A549 treated with ZK216348 at 1 μM for 4 hours (cell line): ENCODE measurements around the gene TRIM28. TPM values are rescaled to one million over a fixed set of nuclear protein-coding genes. Genes with fewer than 3 reads are reported as not detected.

ENCODE experiments used
- total RNA-seq: library from RNA; stranded (reverse); fragments of 200-300 nt; extraction: Qiagen RNA extraction; gene quantifications from 5 replicates; pipeline ENCODE4 v1.2.3, GENCODE V29; 2022; ENCODE audit warnings: low read depth

TRIM28 gene
- 606 to 732 TPM (median 664 TPM) in 5 replicates for total RNA-seq

DNA sequence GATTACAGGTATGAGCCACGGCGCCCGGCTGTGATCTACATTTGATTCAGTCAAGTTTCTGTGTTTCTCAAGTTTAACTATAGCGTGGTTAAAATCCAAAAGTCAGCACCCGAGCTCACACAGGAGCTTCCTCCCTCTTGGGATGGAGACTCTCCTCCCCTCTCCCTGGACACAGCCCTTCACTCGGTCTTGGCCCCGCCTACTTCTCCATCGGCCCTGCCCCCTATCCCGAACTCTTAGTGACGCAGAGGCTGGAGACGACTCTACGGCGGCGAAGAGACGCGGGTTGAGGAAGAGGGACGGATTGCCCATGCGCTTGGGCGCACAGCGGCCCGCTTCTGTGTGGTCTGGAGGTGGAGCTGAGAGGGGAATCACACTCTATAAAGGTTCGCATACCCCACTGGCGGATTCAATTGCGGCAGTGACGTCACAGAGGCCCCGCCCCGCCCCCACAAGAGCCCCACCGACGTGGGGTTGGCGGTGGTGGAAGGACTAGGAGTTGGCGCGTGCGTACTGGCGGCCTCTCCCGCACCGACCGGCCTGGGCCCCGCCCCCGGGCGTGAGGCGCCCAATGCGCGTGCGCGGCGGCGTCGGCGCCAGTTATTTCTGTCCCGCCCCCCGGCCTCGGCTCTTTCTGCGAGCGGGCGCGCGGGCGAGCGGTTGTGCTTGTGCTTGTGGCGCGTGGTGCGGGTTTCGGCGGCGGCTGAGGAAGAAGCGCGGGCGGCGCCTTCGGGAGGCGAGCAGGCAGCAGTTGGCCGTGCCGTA, at the start of gene TRIM28:
Gene TRIM28, plus strand, starts transcription at position 239 of the 765 bp plus-strand sequence. CDS start 694 bp downstream, outside the sequence.

DNA sequence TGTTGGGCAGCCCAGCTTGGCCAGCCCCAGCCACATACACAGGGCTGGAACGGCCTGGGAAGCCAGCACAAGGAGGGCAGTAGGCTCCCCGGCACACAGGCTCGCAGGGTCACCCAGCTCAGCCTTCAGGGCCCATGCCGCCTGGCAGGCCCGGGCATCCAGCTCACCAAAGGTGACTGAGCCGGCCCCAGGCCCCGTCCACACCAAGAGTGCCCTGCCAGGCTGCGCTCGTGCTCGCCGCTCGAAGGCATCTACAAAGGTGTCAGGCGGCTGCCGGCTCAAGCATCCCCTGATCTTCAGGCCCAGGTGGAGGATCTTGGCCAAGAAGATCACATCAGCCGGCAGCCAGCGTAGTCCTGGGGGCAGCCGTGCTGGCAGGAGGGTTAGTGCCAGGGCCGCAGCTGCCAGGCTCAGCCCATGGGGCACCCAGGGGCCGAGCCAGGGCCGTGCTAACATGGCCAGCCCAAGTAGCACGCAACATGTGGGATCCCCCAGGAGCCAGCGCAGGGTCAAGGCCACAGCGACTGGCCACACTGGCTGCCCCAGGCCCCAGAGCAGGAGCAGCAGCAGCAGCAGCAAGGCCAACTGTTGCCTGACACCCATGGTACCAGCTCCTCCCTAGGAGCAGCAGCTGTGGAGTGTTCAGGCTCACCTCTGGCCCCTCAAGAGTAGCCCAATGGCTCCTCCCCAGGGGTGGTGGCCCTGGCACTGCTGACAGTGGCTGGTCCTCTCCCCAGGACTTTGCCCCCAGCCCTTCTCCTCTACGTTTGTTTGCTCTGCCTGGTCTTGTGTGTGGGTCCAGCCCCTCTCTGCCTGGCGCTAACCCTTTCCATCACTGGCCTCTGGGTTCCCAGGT, 32.3 kb upstream of the TRIM28 start, which contains the start of gene SLC27A5:
Gene SLC27A5, minus strand, starts transcription at position 640 of the 856 bp plus-strand sequence. Its CDS starts 37 bp downstream, at position 603.

DNA sequence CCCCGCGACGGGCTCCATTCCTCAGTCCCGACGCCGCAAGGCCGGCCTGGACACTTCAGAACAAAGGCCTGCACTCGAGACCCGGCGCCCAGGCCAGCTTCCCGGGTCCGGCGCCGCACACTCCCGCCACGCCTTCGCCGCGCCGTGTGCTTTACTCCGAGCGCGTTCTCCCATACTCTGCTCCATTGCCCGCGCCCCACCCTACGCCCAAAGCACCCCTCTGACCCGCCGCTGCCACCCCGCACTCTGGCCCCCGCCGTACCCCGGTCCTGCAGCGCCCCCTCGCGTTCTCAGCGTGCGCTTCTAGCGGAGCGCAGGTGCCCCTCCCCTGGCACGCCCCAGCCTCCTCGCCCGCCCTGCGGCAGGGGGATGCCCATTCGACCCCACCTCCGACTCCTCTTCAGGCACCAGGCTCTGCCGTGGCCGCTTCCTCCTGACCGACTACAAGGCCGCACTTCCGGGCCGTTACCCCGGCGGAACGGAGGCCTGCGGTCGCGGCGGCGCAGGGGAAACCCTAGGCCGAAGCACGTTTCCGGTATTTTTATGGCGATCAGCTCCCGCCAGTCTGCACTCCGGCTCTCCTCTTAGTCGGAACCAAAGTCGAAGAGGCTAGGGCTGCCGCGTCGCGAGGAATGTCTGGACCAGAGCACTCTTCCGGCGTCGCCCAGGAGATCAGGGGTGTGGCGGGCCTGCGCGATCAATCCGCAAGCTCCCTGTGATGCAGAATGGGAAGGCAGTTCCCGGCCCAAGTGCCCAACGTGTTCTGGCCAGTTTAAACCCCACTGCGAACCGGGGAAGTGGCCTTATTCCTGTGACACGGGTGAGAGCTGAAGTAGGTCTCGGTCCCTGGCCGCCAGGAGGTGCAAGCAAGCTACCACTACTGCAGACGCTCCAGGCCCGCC, 24.3 kb upstream of the TRIM28 start, which contains the start of gene ZBTB45:
Gene ZBTB45, minus strand, starts transcription at position 456 of the 902 bp plus-strand sequence. CDS start 2,137 bp downstream, outside the sequence.

DNA sequence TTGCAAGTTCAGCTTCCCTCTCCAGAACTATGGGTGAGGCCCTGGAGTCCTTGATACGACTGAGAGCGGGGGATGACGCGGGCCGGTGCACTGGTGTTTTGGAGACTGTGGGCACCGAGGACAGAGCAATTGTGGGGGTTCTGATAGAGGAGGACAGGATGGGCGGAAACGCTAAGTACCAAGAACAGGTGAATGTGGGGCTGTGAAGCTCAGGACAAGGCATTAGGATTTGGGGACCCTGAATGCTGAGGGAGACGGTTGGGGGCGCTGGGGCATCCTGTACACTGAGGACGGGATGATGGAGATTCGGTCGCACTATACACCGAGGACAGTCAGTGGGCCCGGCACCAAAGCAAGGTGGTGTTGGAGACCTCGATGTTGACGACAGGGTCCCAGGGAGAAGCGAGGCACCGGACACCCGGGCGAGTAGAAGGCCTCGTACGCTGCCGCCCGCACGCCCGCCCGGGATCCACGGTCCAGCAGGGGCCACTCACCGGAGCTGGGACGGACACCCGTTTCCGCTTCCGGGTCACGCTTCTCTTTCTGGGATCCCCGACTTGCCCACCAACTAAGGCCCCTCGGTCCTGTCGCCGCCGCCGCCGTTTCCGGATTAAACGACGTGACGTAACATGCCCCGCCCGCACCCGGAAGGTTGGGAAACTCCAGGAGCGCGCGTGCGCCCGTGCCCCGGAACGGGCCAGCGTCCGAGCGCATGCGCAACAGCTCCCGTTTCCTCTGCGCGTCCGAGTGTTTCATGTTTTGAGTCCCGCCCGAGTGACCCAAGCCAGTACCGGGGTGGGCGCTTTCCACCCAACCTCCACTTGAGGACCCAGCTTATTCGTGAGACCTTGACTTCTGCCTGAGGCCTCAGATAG, 10.9 kb downstream of the TRIM28 start, which contains the start of gene CHMP2A:
Gene CHMP2A, minus strand, starts transcription at position 612 of the 875 bp plus-strand sequence. CDS start 893 bp downstream, outside the sequence.

DNA sequence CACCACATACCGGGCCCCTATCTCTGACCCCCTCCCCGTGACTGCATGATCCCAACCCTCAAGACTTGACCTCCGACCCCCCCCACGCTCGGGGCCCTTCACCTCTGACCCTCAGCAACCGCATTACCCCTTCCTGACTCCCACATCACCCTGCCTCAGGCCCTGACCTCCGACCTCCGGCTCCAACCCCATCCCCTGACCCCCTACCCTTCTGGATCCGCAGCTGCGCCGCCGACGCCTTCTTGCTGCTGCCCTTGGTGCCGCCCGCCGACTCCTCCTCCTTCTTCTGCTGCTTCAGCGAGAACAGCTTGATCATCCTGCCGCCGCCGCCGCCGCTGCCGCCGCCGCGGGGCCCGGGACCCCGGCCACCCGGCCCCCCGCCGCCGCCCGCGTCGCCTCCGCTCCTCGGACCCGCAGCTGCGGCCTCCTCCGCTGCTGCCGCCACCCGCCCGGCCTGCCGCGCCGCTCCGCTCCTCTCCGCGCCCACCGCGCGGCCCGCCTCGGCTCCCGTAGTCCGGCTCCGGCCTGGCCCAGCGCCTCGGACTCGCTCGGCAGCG, 14.3 kb downstream of the TRIM28 start, which contains the start of gene UBE2M:
Gene UBE2M, minus strand, starts transcription at position 546 of the 557 bp plus-strand sequence. Its CDS starts 230 bp downstream, at position 316.

DNA sequence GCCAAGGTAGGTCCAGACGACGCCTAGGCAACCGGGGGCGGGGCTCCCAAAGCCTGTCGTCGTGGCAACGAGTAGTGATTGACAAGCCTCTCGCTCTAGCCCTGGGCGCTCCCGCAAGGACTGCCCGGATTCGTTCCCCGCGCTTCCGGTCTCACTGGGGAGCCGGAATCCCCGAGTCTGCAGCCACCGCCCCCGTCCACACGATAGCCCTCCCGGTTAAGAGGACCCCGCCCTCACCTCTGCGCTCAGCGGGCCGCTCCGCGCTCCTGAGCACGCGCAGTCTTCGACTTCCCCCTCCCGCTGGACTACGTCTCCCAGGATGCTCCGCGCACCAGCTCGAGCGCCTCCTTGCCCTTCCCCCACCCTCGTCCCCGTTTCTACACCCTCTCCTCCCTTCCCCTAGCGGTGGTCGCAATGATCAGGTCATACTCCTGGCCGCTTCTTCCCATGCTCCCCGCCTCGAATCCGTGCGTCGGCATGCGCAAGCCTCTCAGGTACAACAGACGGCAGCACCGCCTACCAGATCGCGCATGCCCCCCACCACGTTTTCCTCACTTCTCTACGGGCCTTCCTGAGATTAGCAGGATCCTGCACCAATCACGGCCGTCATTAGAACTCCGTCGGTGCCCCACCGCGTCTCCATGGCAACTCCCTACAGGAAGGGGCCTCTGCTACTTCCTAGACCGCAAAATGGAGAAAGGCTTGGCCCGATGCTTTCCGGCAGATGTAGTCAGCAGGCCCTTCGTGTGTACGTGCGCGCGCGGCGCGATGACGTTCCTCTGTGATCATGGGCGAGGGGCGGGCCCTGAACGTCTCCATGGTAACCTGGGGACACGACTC, 29.2 kb downstream of the TRIM28 start, which contains the start of gene MZF1:
Gene MZF1, minus strand, starts transcription at position 518 of the 840 bp plus-strand sequence. CDS start 1,946 bp downstream, outside the sequence.

Other genes starting within 250 kb of the TRIM28 start
- gene ERVK3-1, start 238.7 kb upstream of the TRIM28 start, total RNA-seq, result 89.5 to 122 TPM (median 98.9 TPM) in 5 replicates
- 1.7 to 3.3 TPM (median 2.7 TPM) in 5 replicates for gene ZSCAN22, start 217.1 kb upstream of the TRIM28 start, total RNA-seq
- 7.2 to 12.3 TPM (median 10.0 TPM) in 5 replicates for gene A1BG, start 190.6 kb upstream of the TRIM28 start, total RNA-seq
- 0.60 to 1.8 TPM (median 1.5 TPM) in 5 replicates for gene ZNF497, start 181.3 kb upstream of the TRIM28 start, total RNA-seq
- 0.74 to 1.7 TPM (median 1.4 TPM) in 5 replicates for gene ZNF837, start 163.0 kb upstream of the TRIM28 start, total RNA-seq
- gene RPS5, start 156.8 kb upstream of the TRIM28 start, total RNA-seq, result 1,770 to 2,546 TPM (median 2,356 TPM) in 5 replicates
- not detected in 5 replicates for gene RNF225, start 148.4 kb upstream of the TRIM28 start, total RNA-seq
- gene ZNF584, start 135.4 kb upstream of the TRIM28 start, total RNA-seq, result 17.6 to 20.4 TPM (median 18.2 TPM) in 5 replicates
- 0.07 to 0.09 TPM (median 0.09 TPM) in 3 of 5 replicates, not detected in the others for gene ZNF132, start 103.9 kb upstream of the TRIM28 start, total RNA-seq
- gene ZNF324B, start 92.4 kb upstream of the TRIM28 start, total RNA-seq, result 5.7 to 7.9 TPM (median 7.0 TPM) in 5 replicates
- gene ZNF324, start 77.0 kb upstream of the TRIM28 start, total RNA-seq, result 7.2 to 11.7 TPM (median 8.9 TPM) in 5 replicates
- 10.7 to 15.1 TPM (median 12.0 TPM) in 5 replicates for gene ZNF446, start 67.7 kb upstream of the TRIM28 start, total RNA-seq
- 18.4 to 32.9 TPM (median 29.4 TPM) in 5 replicates for gene SLC27A5, start 32.1 kb upstream of the TRIM28 start, total RNA-seq
- 8.3 to 24.0 TPM (median 20.1 TPM) in 5 replicates for gene ZBTB45, start 24.3 kb upstream of the TRIM28 start, total RNA-seq
- gene CHMP2A, start 11.0 kb downstream of the TRIM28 start, total RNA-seq, result 180 to 230 TPM (median 198 TPM) in 5 replicates
- gene UBE2M, start 14.5 kb downstream of the TRIM28 start, total RNA-seq, result 134 to 148 TPM (median 138 TPM) in 5 replicates
- gene MZF1, start 29.3 kb downstream of the TRIM28 start, total RNA-seq, result 7.0 to 19.9 TPM (median 16.5 TPM) in 5 replicates